Memory B cell (primary cell): ENCODE measurements around the gene ATF1.

Experiments used
- ATAC-seq: fragments of 150-1000 bp; cut with Tn5 transposase; 2 replicates; pipeline ENCODE4 v1.10.0; 2021; ENCODE audit warnings: low read depth, mild to moderate bottlenecking, moderate library complexity
- DNase-seq, 2 donors: peaks; one replicate each; pipeline ENCODE4 v3.0.0; 2022; ENCODE audit warnings: low spot score in 2 of 2
- H3K27ac Mint-ChIP-seq: one replicate; pipeline ENCODE4 v1.8.0; 2022; ENCODE audit warnings: mild to moderate bottlenecking, moderate library complexity, mixed read lengths
- H3K27me3 Mint-ChIP-seq: one replicate; pipeline ENCODE4 v1.8.0; 2022; ENCODE audit warnings: mixed read lengths
- H3K36me3 Mint-ChIP-seq: one replicate; pipeline ENCODE4 v1.8.0; 2022; ENCODE audit warnings: mild to moderate bottlenecking, mixed read lengths
- H3K4me1 Mint-ChIP-seq: one replicate; pipeline ENCODE4 v1.8.0; 2022; ENCODE audit warnings: mixed read lengths
- H3K4me3 Mint-ChIP-seq: one replicate; pipeline ENCODE4 v1.8.0; 2022; ENCODE audit warnings: mild to moderate bottlenecking, moderate library complexity, mixed read lengths
- H3K9me3 Mint-ChIP-seq: one replicate; pipeline ENCODE4 v1.8.0; 2022; ENCODE audit warnings: mixed read lengths

The ATF1 gene

GRCh38 chr12:50771409-50771808, 7.5 kb downstream of the ATF1 start:
- ATAC-seq (no peak), DNase-seq (no peak)
- H3K4me1 Mint-ChIP-seq: peaks cover 12% of the 10 kb centered on the region
- H3K27ac Mint-ChIP-seq: no peak overlapping the region
- H3K9me3 Mint-ChIP-seq: no peaks in the 10 kb centered on the region
- H3K36me3 Mint-ChIP-seq: peaks cover 27% of the 10 kb centered on the region
- no peak overlapping the region for H3K4me3 Mint-ChIP-seq
- H3K27me3 Mint-ChIP-seq: no peaks in the 10 kb centered on the region

- no peak overlapping the region for H3K27ac Mint-ChIP-seq
- peaks cover 27% of the 10 kb centered on the region for H3K36me3 Mint-ChIP-seq
- no peaks in the 10 kb centered on the region for H3K27me3 Mint-ChIP-seq
- peaks cover 10% of the 10 kb centered on the region for H3K4me1 Mint-ChIP-seq
- DNase-seq (no peak), ATAC-seq (no peak)
- H3K9me3 Mint-ChIP-seq: no peaks in the 10 kb centered on the region
- no peak overlapping the region for H3K4me3 Mint-ChIP-seq
Observed at GRCh38 chr12:50772470-50772869, 8.6 kb downstream of the ATF1 start.

GRCh38 chr12:50772877-50773276, 9.0 kb downstream of the ATF1 start:
- Mint-ChIP-seq H3K4me3 (no peak overlapping the region), H3K27ac (no peak overlapping the region), H3K4me1 (peaks cover 10% of the 10 kb centered on the region), H3K36me3 (peaks cover 27% of the 10 kb centered on the region), H3K9me3 (no peaks in the 10 kb centered on the region), H3K27me3 (no peaks in the 10 kb centered on the region)
- ATAC-seq: no peak
- no peak for DNase-seq

DNA sequence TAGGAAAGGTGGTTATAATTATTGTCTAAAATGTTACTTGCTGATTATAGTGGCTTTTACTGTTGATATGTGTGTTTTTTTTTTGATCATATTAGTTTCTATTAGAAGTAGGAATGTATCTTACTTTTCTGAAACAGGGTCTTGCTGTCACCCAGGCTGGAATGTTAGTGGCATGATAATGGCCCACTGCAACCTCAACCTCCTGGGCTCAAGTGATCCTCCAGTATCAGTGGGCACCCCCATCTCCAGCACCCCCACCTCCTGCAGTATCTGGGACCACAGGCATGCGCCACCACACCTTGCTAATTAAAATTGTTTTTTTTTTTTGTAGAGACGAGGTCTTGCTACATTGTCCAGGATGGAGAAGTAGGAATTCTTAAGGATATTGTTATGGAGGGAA, 11.3 kb downstream of the ATF1 start:
- H3K4me3 Mint-ChIP-seq: no peak overlapping the region
- H3K36me3 Mint-ChIP-seq: peaks cover 27% of the 10 kb centered on the region
- H3K9me3 Mint-ChIP-seq: no peaks in the 10 kb centered on the region
- H3K27ac Mint-ChIP-seq: no peak overlapping the region
- ATAC-seq (no peak), DNase-seq (no peak)
- peaks cover 11% of the 10 kb centered on the region for H3K4me1 Mint-ChIP-seq
- no peaks in the 10 kb centered on the region for H3K27me3 Mint-ChIP-seq

GRCh38 chr12:50776749-50777728, 13.1 kb downstream of the ATF1 start:
- H3K27me3 Mint-ChIP-seq: no peaks in the 10 kb centered on the region
- no peak for ATAC-seq
- no peak overlapping the region for H3K4me3 Mint-ChIP-seq
- DNase-seq: no peak
- no peaks in the 10 kb centered on the region for H3K9me3 Mint-ChIP-seq
- no peak overlapping the region for H3K27ac Mint-ChIP-seq
- H3K36me3 Mint-ChIP-seq: peaks cover 18% of the 10 kb centered on the region
- H3K4me1 Mint-ChIP-seq: peaks cover 9% of the 10 kb centered on the region

DNA sequence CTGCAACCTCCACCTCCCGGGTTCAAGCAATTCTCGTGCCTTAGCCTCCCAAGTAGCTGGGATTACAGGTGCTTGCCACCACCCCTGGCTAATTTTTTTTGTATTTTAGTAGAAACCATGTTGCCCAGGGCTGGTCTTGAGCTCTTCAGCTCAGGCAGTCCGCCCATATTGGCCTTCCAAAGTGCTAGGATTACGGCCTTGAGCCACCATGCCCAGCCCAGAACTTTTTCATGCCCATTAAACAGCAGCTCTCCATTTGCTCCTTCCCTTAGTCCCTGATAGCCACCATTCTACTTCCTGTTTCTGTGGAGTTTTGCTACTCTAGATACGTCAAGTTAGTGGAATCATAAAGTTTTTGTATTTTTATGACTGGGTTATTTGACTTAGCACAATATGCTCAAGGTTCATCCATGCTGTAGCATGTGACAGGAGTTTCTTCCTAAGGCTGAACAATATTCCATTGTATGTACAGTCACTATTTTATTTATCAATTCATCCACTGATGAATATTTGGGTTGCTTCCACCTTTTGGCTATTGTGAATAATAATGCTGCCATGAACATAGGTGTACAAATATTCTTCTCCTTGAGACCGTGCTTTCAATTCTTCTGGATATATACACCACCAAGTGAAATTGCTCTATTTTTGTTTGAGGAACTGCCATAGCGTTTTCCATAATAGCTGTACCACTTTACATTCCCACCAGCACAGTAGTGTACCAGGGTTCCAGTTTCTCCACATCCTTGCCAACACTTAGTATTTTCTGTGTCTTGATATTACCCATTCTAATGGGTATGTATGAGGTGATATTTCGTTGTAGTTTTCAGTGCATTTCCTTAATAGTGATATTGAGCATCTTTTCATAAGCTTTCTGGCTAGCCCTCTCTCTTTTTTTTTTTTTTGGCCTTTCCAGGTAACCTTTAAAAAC, 15.0 kb downstream of the ATF1 start:
- Mint-ChIP-seq H3K27ac (peak overlapping the region; percentile 24), H3K4me3 (no peak overlapping the region), H3K27me3 (no peaks in the 10 kb centered on the region), H3K4me1 (peaks cover 9% of the 10 kb centered on the region), H3K9me3 (no peaks in the 10 kb centered on the region), H3K36me3 (peaks cover 5% of the 10 kb centered on the region)
- DNase-seq (no peak), ATAC-seq (no peak)

GRCh38 chr12:50780013-50780412, 16.1 kb downstream of the ATF1 start:
- H3K9me3 Mint-ChIP-seq: no peaks in the 10 kb centered on the region
- no peak overlapping the region for H3K27ac Mint-ChIP-seq
- ATAC-seq: no peak
- no peak for DNase-seq
- H3K4me3 Mint-ChIP-seq: no peak overlapping the region
- peaks cover 9% of the 10 kb centered on the region for H3K36me3 Mint-ChIP-seq
- no peaks in the 10 kb centered on the region for H3K27me3 Mint-ChIP-seq
- peaks cover 12% of the 10 kb centered on the region for H3K4me1 Mint-ChIP-seq

GRCh38 chr12:50784501-50784900, 20.6 kb downstream of the ATF1 start:
- peaks cover 4% of the 10 kb centered on the region for H3K9me3 Mint-ChIP-seq
- no peak overlapping the region for H3K27ac Mint-ChIP-seq
- H3K4me1 Mint-ChIP-seq: peaks cover 12% of the 10 kb centered on the region
- DNase-seq: no peak
- peaks cover 33% of the 10 kb centered on the region for H3K36me3 Mint-ChIP-seq
- no peak overlapping the region for H3K4me3 Mint-ChIP-seq
- no peaks in the 10 kb centered on the region for H3K27me3 Mint-ChIP-seq
- no peak for ATAC-seq

- Mint-ChIP-seq H3K4me1 (peaks cover 13% of the 10 kb centered on the region), H3K4me3 (no peak overlapping the region), H3K9me3 (peaks cover 4% of the 10 kb centered on the region), H3K27ac (no peak overlapping the region), H3K36me3 (peaks cover 35% of the 10 kb centered on the region), H3K27me3 (no peaks in the 10 kb centered on the region)
- ATAC-seq (no peak), DNase-seq (no peak)
Observed at GRCh38 chr12:50785406-50786001, 21.6 kb downstream of the ATF1 start.

GRCh38 chr12:50786498-50787231, 22.8 kb downstream of the ATF1 start:
- peaks cover 4% of the 10 kb centered on the region for H3K9me3 Mint-ChIP-seq
- H3K27ac Mint-ChIP-seq: no peak overlapping the region
- no peak for DNase-seq
- peaks cover 40% of the 10 kb centered on the region for H3K36me3 Mint-ChIP-seq
- no peaks in the 10 kb centered on the region for H3K27me3 Mint-ChIP-seq
- ATAC-seq: no peak
- H3K4me3 Mint-ChIP-seq: no peak overlapping the region
- peaks cover 22% of the 10 kb centered on the region for H3K4me1 Mint-ChIP-seq

DNA sequence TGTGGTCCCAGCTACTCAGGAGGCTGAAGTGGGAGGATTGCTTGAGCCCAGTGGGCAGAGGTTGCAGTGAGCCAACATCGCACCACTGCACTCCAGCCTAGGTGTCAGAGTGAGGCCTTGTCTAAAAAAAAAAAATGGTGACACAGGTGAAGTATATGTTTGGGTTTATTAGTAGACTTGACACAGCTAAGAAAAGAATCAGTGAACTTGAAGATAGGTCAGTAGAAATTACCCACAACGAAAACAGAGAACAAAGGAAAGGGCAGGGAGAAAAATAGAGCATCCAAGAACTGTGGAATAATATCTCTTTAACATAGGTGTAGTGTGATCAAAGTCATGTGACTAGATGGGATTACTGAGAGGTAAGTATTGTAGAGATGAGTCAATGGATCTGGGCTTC, 23.7 kb downstream of the ATF1 start:
- DNase-seq (no peak), ATAC-seq (no peak)
- no peak overlapping the region for H3K4me3 Mint-ChIP-seq
- H3K27ac Mint-ChIP-seq: no peak overlapping the region
- peaks cover 37% of the 10 kb centered on the region for H3K36me3 Mint-ChIP-seq
- H3K4me1 Mint-ChIP-seq: peaks cover 22% of the 10 kb centered on the region
- no peaks in the 10 kb centered on the region for H3K27me3 Mint-ChIP-seq
- peaks cover 4% of the 10 kb centered on the region for H3K9me3 Mint-ChIP-seq

DNA sequence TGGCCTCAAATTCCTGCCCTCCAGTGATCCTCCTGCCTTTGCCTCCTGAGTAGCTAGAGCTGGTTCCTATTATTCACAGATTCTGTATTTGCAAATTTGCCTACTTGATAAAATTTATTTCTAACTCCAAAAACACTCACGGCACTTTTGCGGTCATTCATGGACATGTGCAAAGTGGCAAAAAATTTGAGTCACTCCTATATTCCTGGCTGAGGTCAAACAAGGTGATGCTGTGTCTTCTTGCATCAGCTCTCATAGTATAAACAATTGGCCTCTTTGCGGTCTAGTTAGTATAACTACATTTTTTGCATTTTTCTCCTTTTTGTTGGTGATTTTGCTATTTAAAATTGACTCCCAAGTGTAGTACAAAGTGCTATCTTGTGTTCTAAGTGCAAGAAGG, 24.7 kb downstream of the ATF1 start:
- Mint-ChIP-seq H3K9me3 (peaks cover 4% of the 10 kb centered on the region), H3K27ac (no peak overlapping the region), H3K27me3 (no peaks in the 10 kb centered on the region), H3K36me3 (peaks cover 37% of the 10 kb centered on the region), H3K4me1 (peaks cover 22% of the 10 kb centered on the region), H3K4me3 (no peak overlapping the region)
- DNase-seq (no peak), ATAC-seq (no peak)

- no peak overlapping the region for H3K27ac Mint-ChIP-seq
- H3K27me3 Mint-ChIP-seq: no peaks in the 10 kb centered on the region
- peaks cover 4% of the 10 kb centered on the region for H3K9me3 Mint-ChIP-seq
- DNase-seq: no peak
- no peak for ATAC-seq
- H3K4me1 Mint-ChIP-seq: peaks cover 16% of the 10 kb centered on the region
- H3K4me3 Mint-ChIP-seq: no peak overlapping the region
- H3K36me3 Mint-ChIP-seq: peaks cover 33% of the 10 kb centered on the region
Observed at GRCh38 chr12:50790081-50790480, 26.2 kb downstream of the ATF1 start.
